Fibroblast of peridontal ligament (primary cell): ENCODE measurements around the gene AP1M2.

Experiments
- DNase-seq: peaks from one replicate; pipeline ENCODE4 v3.0.0-alpha.2; 2010; ENCODE audit errors: extremely low read depth

AP1M2 gene

DNA sequence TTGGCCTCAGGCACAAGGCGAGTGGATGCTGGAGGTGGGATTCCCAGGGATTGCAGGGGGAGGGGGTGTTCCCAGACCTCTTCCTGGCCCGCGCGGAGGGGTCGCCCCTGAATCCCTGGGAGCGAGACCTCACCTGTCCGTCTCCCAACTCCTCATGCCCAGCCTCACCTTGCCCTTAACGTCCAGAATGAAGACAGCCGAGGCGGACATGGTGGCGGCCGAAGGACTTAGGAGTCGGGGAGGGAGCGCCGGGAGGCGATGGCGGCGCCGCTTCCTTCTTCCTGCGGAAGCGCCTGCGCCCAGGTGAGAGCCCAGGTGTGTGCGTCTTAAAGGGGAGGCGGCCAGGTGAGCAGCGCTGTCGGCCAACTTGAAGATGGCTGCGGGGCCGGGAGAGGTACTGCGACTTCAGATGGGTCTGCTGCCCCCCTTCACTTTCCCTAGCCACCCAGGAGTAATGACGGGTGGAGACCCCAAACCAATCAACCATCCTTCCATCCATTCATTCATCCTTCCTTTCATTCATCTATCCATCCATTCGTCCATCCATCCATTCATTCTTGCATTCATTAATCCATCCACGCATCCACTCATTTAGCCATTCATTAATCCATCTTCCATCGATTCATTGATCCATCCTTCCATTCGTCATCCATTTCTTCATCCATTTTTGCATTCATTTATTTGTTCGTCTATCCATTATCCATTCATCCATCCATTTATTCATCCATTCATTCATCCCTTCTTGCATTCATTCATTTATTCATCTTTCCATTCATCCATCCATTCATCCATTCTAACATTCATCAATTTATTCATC is at the start of gene AP1M2:
Gene AP1M2 (minus strand): TSS at position 291 of the 817 bp plus-strand sequence. CDS start 81 bp downstream, at position 210.
- DNase-seq, result no peak

DNA sequence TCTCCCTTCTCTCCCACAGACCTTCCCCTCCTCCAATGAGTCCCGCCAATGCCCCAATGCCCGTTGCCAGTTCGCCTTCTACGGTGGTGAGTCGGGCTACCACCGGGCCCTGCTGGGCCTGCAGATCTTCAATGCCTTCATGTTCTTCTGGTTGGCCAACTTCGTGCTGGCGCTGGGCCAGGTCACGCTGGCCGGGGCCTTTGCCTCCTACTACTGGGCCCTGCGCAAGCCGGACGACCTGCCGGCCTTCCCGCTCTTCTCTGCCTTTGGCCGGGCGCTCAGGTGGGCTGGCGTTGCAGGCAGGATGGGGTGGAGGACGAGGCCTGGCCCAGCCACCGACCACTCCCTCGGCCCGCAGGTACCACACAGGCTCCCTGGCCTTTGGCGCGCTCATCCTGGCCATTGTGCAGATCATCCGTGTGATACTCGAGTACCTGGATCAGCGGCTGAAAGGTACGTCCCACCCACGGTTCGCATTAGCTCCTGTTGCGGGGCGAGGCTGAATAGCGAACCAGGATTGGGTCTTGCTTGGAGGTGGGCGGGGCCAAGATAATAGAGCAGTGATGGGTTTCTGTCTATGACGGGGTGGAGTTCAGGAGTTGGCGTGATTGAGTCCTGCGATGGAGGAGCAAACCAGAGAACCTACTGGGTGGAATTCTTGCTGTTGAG is 49.3 kb upstream of the AP1M2 start:
- DNase-seq, result no peak

DNA sequence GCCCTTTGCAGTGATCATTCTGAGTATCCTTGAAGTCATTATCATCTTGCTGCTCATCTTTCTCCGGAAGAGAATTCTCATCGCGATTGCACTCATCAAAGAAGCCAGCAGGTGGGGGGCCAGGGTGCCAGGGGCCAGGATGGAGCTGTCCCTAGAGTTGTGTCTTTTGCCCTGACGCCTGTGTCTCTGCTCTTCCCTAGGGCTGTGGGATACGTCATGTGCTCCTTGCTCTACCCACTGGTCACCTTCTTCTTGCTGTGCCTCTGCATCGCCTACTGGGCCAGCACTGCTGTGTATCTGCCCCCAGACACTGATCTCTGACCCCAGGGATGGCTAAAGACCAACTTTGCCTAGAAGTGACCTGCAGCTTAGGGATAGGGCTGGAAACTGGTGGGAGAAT is 47.9 kb upstream of the AP1M2 start:
- no peak for DNase-seq

GRCh38 chr19:10634430-10634829 is 47.3 kb upstream of the AP1M2 start:
- DNase-seq, result no peak

DNA sequence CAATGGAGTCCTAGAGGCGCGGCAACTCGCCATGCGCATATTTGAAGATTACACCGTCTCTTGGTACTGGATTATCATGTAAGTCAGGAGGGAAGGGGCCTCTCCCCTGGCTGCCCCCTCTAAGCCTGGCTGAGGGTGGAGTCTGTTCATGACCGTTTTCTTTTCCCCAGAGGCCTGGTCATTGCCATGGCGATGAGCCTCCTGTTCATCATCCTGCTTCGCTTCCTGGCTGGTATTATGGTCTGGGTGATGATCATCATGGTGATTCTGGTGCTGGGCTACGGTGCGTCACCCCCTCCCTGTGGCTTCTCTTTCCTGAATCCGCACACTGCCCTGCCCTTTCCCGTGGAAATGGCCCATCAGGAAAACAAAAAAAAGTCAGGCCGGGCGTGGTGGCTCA is 44.8 kb upstream of the AP1M2 start:
- no peak for DNase-seq

DNA sequence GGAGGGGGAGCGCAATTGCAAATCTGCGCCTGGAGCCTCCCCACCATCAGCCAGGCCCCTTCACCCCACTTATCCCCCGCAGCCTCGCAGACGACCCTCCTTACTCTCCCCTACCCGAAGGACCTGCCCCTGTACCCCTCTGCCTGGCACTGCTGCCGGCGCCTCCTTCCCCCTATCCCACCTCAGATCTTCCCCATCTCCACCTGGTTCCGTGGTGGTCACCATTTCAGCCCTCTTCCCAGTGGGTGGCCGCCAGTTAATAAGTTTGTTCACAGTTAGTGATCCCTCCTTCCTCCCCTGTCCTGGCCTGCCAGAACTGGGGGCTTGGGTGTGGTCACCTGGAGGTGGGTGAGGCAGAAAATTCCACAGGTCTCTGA is 38.6 kb upstream of the AP1M2 start:
- no peak for DNase-seq

DNA sequence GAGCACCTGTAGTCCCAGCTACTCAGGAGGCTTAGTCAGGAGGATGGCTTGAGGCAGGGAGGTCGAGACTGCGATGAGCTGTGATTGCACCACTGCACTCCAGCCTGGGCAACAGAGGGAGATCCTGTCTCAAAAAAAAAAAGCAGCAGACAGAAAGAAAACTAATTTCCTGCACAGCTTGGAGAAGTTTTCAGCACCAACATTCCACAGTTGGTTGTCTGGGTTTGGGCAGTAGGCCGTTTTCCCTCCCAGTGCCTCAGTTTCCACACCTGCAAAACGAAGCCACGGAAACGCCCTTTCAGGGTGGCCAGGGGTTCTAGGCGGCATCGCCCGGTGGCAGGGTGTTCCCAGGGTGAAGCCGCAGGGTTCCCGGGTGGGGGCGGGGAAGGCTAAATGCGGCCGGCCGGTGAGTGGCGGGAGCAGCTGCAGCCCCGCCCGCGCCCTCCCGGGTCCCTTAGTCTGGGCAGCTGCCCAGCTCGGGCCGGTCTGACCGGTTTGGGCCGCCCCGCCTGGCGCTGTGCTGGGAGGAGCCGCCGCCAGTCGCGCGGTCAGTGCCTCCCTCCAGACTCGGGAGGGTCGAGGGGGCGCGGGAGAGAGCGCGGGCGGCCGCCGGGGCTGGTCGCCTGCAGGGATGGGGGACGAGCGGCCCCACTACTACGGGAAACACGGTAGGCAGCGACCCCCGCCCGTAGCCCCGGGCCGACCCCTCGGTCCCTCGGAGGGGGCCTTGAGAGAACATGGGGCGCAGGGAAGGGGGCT is 38.1 kb upstream of the AP1M2 start, which contains the start of gene SLC44A2:
Gene SLC44A2 (plus strand): TSS at position 551 of the 759 bp plus-strand sequence. CDS start 81 bp downstream, at position 632.
- DNase-seq, result peak; percentile 38

DNA sequence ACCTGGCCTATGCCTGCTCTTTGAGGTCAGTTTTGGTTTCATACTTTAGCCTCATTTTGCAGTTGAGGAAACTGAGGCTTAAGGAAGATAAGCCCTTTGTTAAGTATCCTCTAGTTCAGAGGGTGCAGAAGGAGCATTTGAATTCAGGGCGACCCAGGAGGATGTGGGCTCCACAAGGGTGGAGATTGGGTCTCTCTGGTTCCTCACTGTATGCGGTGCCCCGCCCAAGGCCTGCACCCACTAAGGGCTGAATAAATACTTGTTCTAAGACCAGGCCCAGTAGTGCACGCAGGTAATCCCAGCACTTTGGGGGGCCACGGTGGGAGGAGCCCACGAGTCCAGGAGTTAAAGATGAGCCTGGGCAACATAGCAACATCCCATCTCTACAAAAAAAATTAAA is 37.5 kb upstream of the AP1M2 start:
- DNase-seq, result no peak

DNA sequence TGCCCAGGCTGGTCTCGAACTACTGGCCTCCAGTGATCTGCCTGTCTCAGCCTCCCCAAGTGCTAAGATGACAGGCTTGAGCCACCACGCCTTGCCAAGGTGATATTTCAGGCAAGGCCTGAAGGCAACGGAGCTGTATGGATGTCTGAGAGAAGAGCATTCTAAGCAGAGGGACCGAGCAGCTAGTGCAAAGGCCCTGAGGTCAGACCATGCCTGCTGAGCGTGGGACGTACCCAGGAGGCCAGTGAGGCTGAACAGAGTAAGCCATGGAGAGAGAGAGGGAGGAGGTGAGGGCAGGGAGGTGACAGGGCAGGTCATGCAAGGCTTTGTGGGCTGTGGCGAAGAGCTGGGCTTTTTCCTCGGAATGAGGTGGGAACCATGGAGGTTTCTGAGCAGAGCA is 34.9 kb upstream of the AP1M2 start:
- no peak for DNase-seq

GRCh38 chr19:10620786-10621185 is 33.7 kb upstream of the AP1M2 start:
- DNase-seq, result no peak

DNA sequence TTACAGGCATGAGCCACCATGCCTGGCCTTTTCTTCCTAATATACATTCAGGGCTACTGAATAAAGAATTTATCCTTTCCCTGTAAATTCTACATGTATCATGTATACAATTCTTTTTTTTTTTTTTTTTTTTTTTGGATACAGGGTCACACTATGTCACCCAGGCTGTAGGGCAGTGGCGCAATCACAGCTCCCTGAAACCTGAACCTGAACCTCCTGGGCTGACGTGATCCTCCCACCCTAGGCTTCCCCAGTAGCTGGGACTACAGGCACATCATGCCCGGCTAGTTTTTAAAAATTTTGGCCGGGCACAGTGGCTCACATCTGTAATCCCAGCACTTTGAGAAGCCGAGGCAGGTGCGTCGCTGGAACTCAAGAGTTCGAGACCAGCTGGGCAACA is 31.7 kb upstream of the AP1M2 start:
- DNase-seq, result no peak

DNA sequence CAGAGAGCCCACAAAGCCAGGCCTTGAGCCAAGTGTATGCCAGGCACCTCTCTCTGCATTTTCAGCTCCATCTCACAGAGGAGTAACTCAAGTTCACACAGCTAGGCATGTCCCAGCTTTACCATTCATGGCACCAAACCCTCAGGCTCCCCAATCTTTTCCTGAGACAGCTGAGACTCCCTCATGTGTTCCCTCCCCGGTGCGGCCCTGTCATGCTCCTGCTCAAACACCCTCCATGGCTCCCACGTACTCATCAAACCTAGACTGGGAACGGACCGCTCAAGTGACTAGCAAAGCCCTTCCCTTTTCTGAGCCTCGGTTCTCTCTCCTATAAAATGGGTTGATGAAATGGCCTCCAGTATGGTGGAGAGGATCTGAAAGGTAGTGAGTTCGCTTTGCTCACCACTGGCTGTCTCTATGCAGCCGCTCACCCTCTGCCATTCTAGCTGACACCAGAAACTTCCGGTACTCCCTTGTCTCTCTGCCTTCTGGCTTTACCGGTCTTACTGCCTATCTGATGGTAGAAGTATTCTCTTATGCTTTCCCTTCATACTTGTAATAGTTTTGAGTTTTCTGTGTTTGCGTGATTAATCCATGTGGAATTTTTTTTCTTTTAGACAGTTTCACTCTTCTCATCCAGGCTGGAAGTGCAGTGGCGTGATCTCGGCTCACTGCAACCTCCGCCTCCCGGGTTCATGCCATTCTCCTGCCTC is 30.5 kb upstream of the AP1M2 start:
- DNase-seq, result peak; percentile 74

GRCh38 chr19:10615429-10616023 is 28.4 kb upstream of the AP1M2 start:
- DNase-seq, result no peak

GRCh38 chr19:10612499-10613119 is 25.5 kb upstream of the AP1M2 start:
- no peak for DNase-seq

GRCh38 chr19:10611907-10612306 is 24.8 kb upstream of the AP1M2 start:
- no peak for DNase-seq

DNA sequence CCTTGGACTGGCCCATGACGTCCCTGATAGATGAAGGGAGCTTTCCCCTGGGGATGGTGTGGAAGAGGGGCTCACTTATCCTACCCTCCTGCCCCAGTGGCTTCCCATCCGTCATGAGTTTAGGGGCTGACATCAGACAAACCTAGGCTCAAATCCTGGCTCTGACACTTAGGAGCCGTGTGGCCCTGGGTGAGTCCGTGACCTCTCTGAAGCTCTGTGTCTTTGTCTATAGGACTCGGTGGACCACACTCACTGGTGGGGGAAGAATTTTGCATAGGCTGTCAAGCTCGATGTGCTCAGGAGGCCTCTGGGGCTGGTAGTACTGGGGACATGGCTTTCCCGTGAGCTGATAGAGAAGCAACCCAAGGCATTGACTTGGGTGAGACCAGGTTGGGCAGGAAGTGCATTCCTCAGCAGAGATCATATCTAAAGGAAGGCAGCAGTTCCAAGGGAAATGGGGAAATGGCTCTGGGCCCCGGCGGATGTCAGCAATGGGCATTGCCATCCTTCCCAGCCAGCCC is 17.4 kb upstream of the AP1M2 start:
- no peak for DNase-seq

DNA sequence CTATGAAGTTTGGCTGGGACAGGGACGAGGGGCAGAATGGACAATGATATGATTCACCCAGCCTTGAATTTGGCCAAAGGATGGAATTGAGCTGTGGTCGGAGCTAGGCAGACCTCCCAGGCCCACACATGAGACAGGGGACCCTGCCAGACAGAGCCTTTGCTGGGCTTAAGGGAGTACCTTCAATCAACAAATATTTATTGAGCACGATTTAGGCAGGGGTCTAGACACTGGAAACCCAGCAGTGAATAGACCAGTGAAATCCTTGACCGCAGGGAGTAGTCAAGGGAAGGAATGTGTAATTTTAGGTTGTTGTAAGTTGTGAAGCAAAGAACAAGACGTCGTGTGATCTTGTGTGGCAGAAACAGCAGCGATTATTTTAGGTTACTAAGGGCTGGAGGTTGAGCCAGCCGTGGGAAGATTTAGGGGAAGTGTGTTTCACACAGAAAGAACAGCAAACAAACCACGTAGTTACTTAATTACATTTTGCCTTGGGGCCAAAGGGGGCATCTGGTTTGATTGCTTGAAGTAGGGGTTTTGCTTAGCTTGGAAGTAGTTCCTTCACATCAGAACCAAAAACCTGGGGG is 16.9 kb upstream of the AP1M2 start:
- peak; percentile 52 for DNase-seq

GRCh38 chr19:10603084-10603872 is 16.2 kb upstream of the AP1M2 start:
- no peak for DNase-seq

GRCh38 chr19:10602330-10603083 is 15.4 kb upstream of the AP1M2 start:
- DNase-seq, result peak; percentile 53
